Duodenal mucosa (tissue), 2 donors: ENCODE measurements around the gene GNA14.
"Not testable (repeated sequence)": the region's sequence is repeated elsewhere in the genome, so short reads cannot be mapped to it uniquely, and the experiment has no call there.

Experiments
- H3K27ac ChIP-seq: one replicate; pipeline ENCODE4 v1.7.0; 2013; ENCODE audit warnings: low read depth, low read length
- H3K27me3 ChIP-seq, 2 donors: one replicate each; pipeline ENCODE4 v1.7.0; 2013; ENCODE audit warnings: low read length in 2 of 2, control low read depth in 1 of 2; ENCODE audit not compliant: insufficient read depth in 2 of 2, control insufficient read depth in 1 of 2
- H3K36me3 ChIP-seq, 2 donors: one replicate each; pipeline ENCODE4 v1.7.0; 2013; ENCODE audit warnings: low read length in 2 of 2, control low read depth in 1 of 2; ENCODE audit not compliant: insufficient read depth in 2 of 2, control insufficient read depth in 1 of 2
- H3K4me1 ChIP-seq, 2 donors: one replicate each; pipeline ENCODE4 v1.7.0; 2013; ENCODE audit warnings: low read length in 2 of 2, control low read depth in 1 of 2; ENCODE audit not compliant: insufficient read depth in 2 of 2, control insufficient read depth in 1 of 2
- H3K4me3 ChIP-seq, 2 donors: one replicate each; pipeline ENCODE4 v1.7.0; 2013; ENCODE audit warnings: low read length in 2 of 2, low read depth in 1 of 2
- H3K9ac ChIP-seq, 2 donors: one replicate each; pipeline ENCODE4 v1.7.0; 2013; ENCODE audit warnings: low read length in 2 of 2, low read depth in 1 of 2
- H3K9me3 ChIP-seq, 2 donors: one replicate each; pipeline ENCODE4 v1.7.0; 2013; ENCODE audit warnings: low read length in 2 of 2, control low read depth in 1 of 2; ENCODE audit not compliant: control insufficient read depth in 1 of 2

Gene GNA14

GRCh38 chr9:77498891-77499290, 149.2 kb downstream of the GNA14 start:
- Histone ChIP-seq H3K27me3 (no peaks in the 10 kb centered on the region), H3K4me1 (no peaks in the 10 kb centered on the region), H3K27ac (no peak overlapping the region), H3K36me3 (no peaks in the 10 kb centered on the region), H3K4me3 (no peak overlapping the region), H3K9me3 (no peaks in the 10 kb centered on the region), H3K9ac (no peak overlapping the region)

- Histone ChIP-seq H3K4me1 (no peaks in the 10 kb centered on the region), H3K9ac (no peak overlapping the region), H3K27ac (no peak overlapping the region), H3K4me3 (no peak overlapping the region), H3K27me3 (no peaks in the 10 kb centered on the region), H3K36me3 (no peaks in the 10 kb centered on the region), H3K9me3 (no peaks in the 10 kb centered on the region)
These were observed 150.6 kb downstream of the GNA14 start for GRCh38 chr9:77497322-77498198.

GRCh38 chr9:77495834-77496671, 152.1 kb downstream of the GNA14 start:
- no peaks in the 10 kb centered on the region for H3K4me1 ChIP-seq
- H3K4me3 ChIP-seq: no peak overlapping the region
- no peak overlapping the region for H3K9ac ChIP-seq
- H3K27ac ChIP-seq: no peak overlapping the region
- no peaks in the 10 kb centered on the region for H3K27me3 ChIP-seq
- no peaks in the 10 kb centered on the region for H3K36me3 ChIP-seq
- no peaks in the 10 kb centered on the region for H3K9me3 ChIP-seq

GRCh38 chr9:77490279-77490678, 157.8 kb downstream of the GNA14 start:
- H3K4me1 ChIP-seq, H3K27ac ChIP-seq, H3K36me3 ChIP-seq, H3K9ac ChIP-seq, H3K4me3 ChIP-seq, H3K9me3 ChIP-seq, H3K27me3 ChIP-seq: not testable (repeated sequence)

- H3K4me3 ChIP-seq, H3K4me1 ChIP-seq, H3K27ac ChIP-seq, H3K36me3 ChIP-seq, H3K9me3 ChIP-seq, H3K9ac ChIP-seq, H3K27me3 ChIP-seq: not testable (repeated sequence)
These were observed 158.5 kb downstream of the GNA14 start for GRCh38 chr9:77489405-77490163.

- no peak overlapping the region for H3K27ac ChIP-seq
- H3K9ac ChIP-seq: no peak overlapping the region
- H3K9me3 ChIP-seq: no peaks in the 10 kb centered on the region
- H3K27me3 ChIP-seq: no peaks in the 10 kb centered on the region
- no peak overlapping the region for H3K4me3 ChIP-seq
- H3K36me3 ChIP-seq: no peaks in the 10 kb centered on the region
- no peaks in the 10 kb centered on the region for H3K4me1 ChIP-seq
These were observed 159.5 kb downstream of the GNA14 start for GRCh38 chr9:77488439-77489126.

GRCh38 chr9:77486968-77487367, 161.2 kb downstream of the GNA14 start:
- Histone ChIP-seq H3K9me3 (no peaks in the 10 kb centered on the region), H3K9ac (no peak overlapping the region), H3K36me3 (no peaks in the 10 kb centered on the region), H3K27ac (no peak overlapping the region), H3K27me3 (no peaks in the 10 kb centered on the region), H3K4me3 (no peak overlapping the region), H3K4me1 (no peaks in the 10 kb centered on the region)

GRCh38 chr9:77486463-77486862, 161.7 kb downstream of the GNA14 start:
- Histone ChIP-seq H3K9me3 (no peaks in the 10 kb centered on the region), H3K36me3 (no peaks in the 10 kb centered on the region), H3K27ac (no peak overlapping the region), H3K4me3 (no peak overlapping the region), H3K27me3 (no peaks in the 10 kb centered on the region), H3K9ac (no peak overlapping the region), H3K4me1 (no peaks in the 10 kb centered on the region)

- Histone ChIP-seq H3K36me3 (no peaks in the 10 kb centered on the region), H3K4me1 (no peaks in the 10 kb centered on the region), H3K4me3 (no peak overlapping the region), H3K9me3 (no peaks in the 10 kb centered on the region), H3K27me3 (no peaks in the 10 kb centered on the region), H3K9ac (no peak overlapping the region), H3K27ac (no peak overlapping the region)
These were observed 172.3 kb downstream of the GNA14 start for GRCh38 chr9:77475641-77476473.
